Measurements from ENCODE around the gene NYAP2.
A peak's percentile ranks its signal among the peaks of the same experiment; 100 is the strongest.

Gene NYAP2

GRCh38 chr2:225422145-225422544 lies 22.6 kb downstream of the NYAP2 start:
- DNase-seq (ENCODE audit: low read depth): no peak
- no peak overlapping the region for H3K4me3 ChIP-seq (replicated peaks; ENCODE audit: low read depth, low read length)
- TF ChIP-seq CTCF (IDR thresholded peaks at IDR 0.05; ENCODE audit: low read length, missing control alignments): no peak

GRCh38 chr2:225425284-225425683 lies 25.8 kb downstream of the NYAP2 start:
- no peak overlapping the region for H3K4me3 ChIP-seq (replicated peaks; ENCODE audit: low read depth, low read length)
- no peak for DNase-seq (ENCODE audit: low read depth)

GRCh38 chr2:225428360-225428759 lies 28.9 kb downstream of the NYAP2 start:
- no peak for DNase-seq (ENCODE audit: low read depth)
- no peak overlapping the region for H3K4me3 ChIP-seq (replicated peaks; ENCODE audit: low read depth, low read length)
- TF ChIP-seq CTCF (IDR thresholded peaks at IDR 0.05; ENCODE audit: low read length, missing control alignments): no peak

More at GRCh38 chr2:225425284-225425683, 25.8 kb downstream of the NYAP2 start:
- no peak for TF ChIP-seq CTCF (IDR thresholded peaks at IDR 0.05; ENCODE audit: low read length, missing control alignments)

- peak; percentile 1 for DNase-seq (ENCODE audit: low read depth)
- TF ChIP-seq CTCF (IDR thresholded peaks at IDR 0.05; ENCODE audit: low read length, missing control alignments): no peak
- H3K4me3 ChIP-seq (replicated peaks; ENCODE audit: low read depth, low read length): no peak overlapping the region
Observed at GRCh38 chr2:225429717-225430116, 30.2 kb downstream of the NYAP2 start.

GRCh38 chr2:225431105-225431863 lies 31.8 kb downstream of the NYAP2 start:
- no peak overlapping the region for H3K4me3 ChIP-seq (replicated peaks; ENCODE audit: low read depth, low read length)
- no peak for DNase-seq (ENCODE audit: low read depth)
- TF ChIP-seq CTCF (IDR thresholded peaks at IDR 0.05; ENCODE audit: low read length, missing control alignments): no peak

- no peak for TF ChIP-seq CTCF (IDR thresholded peaks at IDR 0.05; ENCODE audit: low read length, missing control alignments)
- no peak overlapping the region for H3K4me3 ChIP-seq (replicated peaks; ENCODE audit: low read depth, low read length)
- no peak for DNase-seq (ENCODE audit: low read depth)
Observed at GRCh38 chr2:225434014-225434413, 34.5 kb downstream of the NYAP2 start.

- no peak overlapping the region for H3K4me3 ChIP-seq (replicated peaks; ENCODE audit: low read depth, low read length)
- no peak for DNase-seq (ENCODE audit: low read depth)
- TF ChIP-seq CTCF (IDR thresholded peaks at IDR 0.05; ENCODE audit: low read length, missing control alignments): no peak
Observed at GRCh38 chr2:225437319-225437718, 37.8 kb downstream of the NYAP2 start.
